NCI-H2171 (cell line): ENCODE data around the gene ARHGAP1.
"Not testable (repeated sequence)": the region's sequence is repeated elsewhere in the genome, so short reads cannot be mapped to it uniquely, and the experiment has no call there.

ENCODE experiments used
- DNase-seq: peaks from one replicate; lab custom pipeline; 2025; lab: John Stamatoyannopoulos, UW

Gene ARHGAP1

GRCh38 chr11:46673713-46674462, 26.5 kb downstream of the ARHGAP1 start:
- DNase-seq: no peak

- DNase-seq: peak; percentile 39
These were observed 28.0 kb downstream of the ARHGAP1 start for GRCh38 chr11:46672381-46672839.

DNA sequence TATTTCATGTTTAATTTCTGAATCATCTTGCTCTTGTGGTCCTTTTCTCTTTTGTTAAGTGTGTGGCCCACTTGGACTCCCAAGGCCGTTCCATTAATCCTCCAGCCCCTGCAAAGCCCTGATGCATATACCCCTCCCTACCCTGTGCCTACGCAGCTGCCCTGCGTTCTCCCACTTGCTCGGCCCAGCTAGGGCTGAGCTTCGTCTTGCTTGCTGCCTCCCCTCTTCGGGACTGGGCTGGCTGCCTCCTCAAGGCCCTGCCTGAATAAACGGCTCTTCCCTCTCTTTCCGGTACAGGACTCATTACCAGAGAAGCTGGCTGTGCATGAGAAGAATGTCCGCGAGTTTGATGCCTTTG, 28.5 kb downstream of the ARHGAP1 start:
- no peak for DNase-seq

DNA sequence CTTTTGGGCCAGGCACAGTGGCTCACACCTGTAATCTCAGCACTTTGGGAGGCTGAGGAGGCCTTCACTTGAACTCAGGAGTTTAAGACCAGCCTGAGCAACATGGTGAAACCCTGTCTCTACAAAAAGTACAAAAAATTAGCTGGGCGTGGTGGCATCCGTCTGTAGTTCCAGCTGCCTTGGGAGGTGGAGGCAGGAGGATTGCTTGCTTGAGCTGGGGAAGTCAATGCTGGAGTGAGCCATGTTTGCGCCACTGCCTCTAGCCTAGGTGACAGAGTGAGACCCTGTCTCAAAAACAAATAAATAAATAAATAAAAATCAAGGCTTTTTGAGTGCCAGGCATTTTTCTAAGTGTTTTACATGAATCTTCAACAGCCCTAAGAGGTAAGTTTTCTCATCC, 29.9 kb downstream of the ARHGAP1 start:
- DNase-seq: not testable (repeated sequence)

DNA sequence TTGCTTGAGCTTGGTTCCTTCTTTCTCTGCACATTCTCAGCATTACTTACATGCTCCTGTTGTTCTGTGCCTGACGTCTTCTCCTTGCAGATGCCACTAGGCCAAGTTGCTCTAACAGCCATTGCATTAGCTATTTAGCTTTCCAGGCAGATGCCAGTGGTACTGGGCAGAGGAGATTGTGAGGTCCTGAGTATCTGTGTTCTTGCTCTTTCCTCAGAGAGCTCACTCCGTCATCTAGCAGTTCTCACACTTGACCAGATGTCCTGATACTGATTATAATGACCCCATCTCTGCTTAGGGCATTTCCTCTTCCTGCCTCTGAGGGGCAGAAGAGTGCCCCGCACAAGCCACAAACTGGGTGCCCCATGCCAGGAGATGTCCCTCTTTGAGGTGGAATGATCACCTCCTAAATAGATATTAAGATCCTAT, 30.7 kb downstream of the ARHGAP1 start:
- DNase-seq: no peak

- DNase-seq: no peak
These were observed 31.8 kb downstream of the ARHGAP1 start for GRCh38 chr11:46668480-46669085.

DNA sequence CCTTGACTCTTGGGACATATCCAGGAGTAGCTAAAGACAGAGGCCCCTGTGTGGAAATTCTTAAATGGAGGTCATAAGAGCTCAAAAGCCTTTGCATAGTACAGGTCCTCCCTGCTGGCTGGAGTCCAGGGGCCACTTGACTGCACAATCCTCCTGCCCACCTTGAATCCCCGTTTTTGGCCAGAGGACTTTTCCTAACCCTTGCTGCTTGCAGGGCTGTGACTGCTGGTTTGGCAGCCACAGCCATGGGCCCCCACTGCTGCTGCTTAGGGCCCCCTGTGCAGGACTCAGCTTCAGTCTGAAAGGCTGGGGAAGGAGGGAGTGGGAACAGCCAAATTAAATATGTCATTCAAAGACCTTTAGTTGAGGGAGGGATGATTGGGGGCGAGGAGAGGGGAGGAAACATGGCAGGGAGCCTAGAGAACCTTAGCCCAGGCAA, 33.4 kb downstream of the ARHGAP1 start:
- no peak for DNase-seq

GRCh38 chr11:46666516-46666915, 33.9 kb downstream of the ARHGAP1 start:
- DNase-seq: no peak

GRCh38 chr11:46665356-46665755, 35.1 kb downstream of the ARHGAP1 start:
- DNase-seq: no peak

GRCh38 chr11:46664612-46665011, 35.8 kb downstream of the ARHGAP1 start:
- no peak for DNase-seq

DNA sequence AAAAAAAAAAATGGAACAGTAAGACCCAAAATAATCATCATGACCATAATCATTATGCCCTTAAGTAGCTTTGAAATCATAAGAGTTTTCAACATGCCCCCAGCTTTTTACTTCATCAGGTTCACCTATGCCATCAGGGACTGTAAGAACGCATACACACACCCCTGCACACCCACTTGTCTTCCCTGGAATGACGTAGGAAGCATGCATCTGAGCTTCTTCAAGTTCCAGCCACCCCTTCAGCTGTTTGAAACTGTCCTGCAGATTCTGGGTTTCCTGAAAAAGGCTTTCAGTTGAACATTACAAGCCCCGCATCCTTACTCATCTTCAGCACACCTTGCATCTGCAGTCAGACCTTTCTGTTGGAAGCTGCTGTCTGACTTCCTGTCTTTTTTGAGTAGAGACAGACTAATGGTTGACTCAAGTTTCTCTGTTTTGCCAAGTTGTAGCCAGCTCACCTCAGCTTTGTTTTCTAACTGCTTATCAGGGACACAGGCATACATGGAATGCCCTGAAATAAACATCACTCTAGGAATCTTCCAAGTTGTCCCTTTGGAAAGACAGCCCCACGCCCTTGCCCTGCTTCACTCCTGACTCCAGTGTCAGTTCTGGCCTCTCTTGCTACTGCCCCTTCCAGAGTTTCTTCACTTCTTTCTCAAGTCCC, 37.0 kb downstream of the ARHGAP1 start:
- no peak for DNase-seq

DNA sequence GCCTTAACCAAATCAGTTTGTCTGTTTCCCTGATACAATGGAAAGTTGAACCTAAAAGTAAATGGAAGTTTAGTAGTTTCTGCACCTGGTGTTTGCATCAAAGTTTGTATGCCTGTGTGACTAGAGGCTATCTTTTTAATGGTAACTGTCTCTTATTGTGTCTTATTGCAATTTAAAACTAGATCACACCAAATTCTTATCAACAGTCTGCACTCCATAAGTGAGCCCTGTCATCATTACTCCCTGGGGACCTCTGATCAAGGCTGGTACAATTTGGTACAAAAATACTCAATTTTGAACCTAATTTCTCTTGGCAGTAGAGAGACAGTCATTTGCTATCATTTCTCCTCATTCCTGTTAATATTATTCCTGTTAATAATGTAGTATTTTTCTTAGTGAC, 38.1 kb downstream of the ARHGAP1 start:
- DNase-seq: no peak

DNA sequence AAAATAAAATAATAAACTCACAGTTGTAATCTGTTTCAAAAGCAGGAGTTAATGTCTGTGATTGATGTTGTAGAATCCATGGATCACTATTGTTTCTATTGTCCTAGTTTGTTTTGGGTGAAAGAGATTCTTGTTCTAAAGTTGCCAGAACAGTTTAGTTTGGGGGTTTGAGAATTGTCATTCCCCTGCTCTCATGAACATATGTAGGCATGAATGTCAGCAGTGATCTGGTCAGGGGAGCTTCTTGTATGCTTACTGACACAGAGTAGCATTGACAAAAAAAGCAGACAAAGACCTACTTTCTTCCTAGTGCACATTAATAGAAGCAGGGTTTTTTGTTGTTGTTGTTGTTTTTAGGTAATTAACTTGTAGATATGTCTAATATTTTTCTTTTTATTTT, 38.6 kb downstream of the ARHGAP1 start:
- no peak for DNase-seq

GRCh38 chr11:46659908-46660307, 40.5 kb downstream of the ARHGAP1 start:
- DNase-seq: no peak

DNA sequence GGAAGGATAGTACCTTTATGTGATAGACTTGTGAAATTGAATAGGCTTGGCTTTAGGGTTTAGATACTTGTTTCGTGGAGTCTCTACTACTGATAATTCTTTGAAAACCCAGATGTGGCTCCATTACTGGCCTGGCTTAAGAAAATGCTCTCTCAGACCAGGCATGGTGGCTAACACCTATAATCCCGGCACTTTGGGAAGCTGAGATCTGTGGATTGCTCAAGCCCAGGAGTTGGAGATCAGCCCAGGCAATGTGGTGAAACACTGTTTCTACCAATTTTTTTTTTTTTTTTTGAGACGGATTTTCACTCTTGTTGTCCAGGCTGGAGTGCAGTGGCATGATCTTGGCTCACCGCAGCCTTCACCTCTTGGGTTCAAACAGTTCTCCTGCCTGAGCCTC, 42.2 kb downstream of the ARHGAP1 start:
- no peak for DNase-seq

DNA sequence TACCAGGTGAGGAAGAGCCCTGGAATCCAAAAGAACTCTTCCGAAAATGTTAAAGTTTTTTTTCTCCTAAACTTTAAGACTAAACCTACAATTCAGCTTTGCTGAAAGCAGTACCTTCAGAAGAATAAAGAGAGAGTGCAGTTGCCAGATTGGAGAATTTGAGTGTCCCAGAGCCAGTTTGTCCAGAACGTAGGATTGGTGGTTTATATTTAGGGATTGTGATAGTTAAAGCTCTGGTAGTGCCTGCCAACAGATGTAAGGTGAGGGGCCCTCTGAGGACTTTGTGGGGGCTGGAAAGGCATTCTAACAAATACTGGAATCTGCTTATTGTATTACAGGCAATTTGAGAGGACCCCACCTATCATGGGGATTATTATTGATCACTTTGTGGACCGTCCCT, 43.2 kb downstream of the ARHGAP1 start:
- no peak for DNase-seq

DNA sequence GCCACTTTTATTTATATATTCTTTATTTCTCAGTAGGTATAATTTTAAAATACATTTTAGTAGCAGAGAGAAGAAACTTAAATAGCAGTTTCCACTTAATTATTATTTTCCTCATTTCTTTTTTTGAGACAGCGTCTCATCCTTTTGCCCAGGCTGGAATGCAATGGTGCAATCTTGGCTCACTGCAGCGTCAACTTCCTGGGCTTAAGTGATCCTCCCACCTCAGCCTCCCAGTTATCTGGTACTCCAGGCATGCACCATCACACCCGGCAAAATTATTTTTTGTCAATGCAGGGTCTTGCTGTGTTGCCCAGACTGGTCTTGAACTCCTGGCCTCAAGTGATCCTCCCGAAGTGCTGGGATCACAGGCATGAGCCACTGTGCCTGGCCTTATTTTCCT, 44.8 kb downstream of the ARHGAP1 start:
- no peak for DNase-seq

DNA sequence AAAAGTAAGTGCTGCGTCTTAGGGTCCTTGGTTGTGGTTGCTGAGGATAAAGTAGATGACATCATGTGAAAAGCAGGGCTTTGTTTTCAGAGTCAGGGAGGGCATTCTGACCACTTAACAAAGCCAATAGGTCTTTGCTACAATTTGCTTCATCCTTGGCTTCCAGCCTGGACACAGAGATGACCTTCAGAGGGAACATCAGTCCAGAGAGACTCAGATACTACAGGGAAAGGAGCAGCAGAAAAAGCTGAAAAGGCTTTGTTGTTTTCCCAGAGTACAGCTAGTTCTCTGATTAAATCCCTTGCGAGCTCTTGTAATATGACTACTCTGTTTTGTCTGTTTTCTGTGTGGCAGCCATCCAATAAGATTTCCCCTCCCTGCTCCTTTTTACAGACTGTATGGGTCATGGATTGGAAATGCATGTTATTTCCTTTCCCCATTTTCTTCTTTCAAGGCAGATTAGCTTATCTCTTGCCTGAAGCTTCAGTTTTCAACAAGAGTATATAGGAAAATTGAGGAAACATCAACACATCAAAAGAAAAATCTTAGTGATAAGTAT, 51.2 kb downstream of the ARHGAP1 start:
- no peak for DNase-seq

DNA sequence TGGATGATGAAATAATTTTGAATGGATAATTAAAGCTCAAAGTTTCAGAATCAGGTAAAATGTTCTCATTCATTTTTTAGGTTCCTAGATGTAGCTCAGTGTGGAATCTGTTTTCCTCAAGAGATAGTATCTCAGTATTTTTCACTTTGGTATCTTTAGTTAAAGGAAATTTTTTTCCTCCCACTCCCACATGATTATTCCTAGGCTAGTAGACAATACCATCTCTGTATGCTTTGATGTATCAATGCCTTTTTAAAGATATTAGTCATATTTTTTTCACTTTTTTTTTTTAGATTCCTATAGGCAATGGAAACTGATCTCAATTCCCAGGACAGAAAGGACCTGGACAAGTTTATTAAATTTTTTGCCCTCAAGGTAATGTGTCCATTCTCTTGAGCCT, 56.4 kb downstream of the ARHGAP1 start:
- no peak for DNase-seq

GRCh38 chr11:46643531-46643930, 56.9 kb downstream of the ARHGAP1 start:
- DNase-seq: no peak

DNA sequence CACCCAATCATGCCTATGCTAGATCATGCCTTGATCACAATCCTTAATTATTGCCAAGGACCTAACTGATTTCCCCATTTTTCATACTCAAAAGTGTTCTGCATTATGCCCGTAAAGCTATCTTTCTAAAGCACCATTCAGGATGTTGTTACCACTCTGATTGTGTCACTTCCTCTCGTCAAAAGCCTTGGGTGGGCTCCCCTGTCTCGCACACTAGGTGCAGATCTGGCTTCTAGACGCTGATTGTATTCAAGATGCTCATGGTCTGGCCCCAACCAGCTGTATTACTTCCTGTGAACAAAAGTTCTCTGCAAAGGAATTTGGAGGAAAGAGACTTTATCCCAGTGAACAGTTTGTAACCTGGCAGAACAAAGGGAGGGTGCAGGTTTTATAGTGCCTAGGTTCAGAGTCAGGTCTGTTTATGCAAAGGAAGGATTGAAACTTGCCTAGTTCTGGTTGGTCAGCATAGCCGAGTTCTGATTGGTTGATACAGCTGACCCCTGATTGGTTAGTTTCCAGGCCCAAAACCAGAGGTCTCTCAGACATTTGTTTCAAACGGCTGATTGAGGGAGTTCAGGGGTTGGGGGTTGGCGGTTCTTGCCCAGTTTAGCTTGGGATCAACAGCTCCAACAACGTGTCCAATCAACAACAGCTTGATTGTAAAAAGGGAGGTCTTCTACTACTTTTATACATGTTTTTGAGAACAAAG, 57.6 kb downstream of the ARHGAP1 start:
- DNase-seq: no peak

- no peak for DNase-seq
These were observed 58.8 kb downstream of the ARHGAP1 start for GRCh38 chr11:46641639-46642038.
